Measurements from ENCODE around the gene CRACR2B.

Gene CRACR2B

DNA sequence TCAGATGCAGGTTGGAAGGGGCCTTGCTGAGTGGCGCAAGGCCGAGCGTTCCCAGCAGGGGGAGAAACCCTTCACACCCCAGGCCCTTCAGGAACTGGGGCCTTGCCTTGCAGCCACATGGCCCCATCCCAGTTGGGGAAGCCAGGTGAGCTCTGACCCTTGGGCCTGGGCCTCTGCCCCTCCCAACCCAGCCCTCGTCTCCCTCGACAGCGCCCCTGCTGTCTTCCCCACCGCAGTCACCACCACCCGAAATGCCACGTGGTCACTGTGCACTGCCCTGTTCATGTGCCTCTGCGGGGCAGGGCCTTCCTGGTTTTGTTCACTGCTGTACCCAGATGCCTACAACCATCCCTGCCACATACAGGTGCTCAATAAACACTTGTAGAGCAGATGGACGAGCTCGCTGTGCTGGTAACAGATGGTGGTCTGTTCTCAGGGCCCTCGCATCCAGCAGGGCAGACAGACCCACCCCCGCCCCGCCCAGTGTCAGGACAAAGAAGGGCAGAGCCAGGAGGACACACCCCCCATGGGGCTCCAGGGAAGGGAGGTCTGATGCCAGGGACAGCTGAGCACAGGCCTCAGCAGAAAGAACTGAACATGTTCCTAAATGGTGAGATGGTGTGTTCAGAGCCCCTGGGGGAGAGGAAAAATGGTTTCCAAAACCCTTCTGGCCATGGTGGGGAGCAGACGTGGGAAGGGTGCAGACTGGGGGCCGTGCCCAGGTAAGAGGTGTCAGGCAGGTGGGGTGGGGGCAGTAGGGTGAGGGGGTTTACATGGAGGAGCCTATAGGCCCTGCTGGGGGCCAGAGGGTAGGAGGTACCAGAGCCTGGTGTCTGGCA is 10.9 kb downstream of the CRACR2B start:
- DNase-seq (ENCODE audit: low read depth in 3 of 3): no peak

- DNase-seq (ENCODE audit: low read depth in 3 of 3): no peak
These were observed 11.5 kb downstream of the CRACR2B start for GRCh38 chr11:839280-839623.

DNA sequence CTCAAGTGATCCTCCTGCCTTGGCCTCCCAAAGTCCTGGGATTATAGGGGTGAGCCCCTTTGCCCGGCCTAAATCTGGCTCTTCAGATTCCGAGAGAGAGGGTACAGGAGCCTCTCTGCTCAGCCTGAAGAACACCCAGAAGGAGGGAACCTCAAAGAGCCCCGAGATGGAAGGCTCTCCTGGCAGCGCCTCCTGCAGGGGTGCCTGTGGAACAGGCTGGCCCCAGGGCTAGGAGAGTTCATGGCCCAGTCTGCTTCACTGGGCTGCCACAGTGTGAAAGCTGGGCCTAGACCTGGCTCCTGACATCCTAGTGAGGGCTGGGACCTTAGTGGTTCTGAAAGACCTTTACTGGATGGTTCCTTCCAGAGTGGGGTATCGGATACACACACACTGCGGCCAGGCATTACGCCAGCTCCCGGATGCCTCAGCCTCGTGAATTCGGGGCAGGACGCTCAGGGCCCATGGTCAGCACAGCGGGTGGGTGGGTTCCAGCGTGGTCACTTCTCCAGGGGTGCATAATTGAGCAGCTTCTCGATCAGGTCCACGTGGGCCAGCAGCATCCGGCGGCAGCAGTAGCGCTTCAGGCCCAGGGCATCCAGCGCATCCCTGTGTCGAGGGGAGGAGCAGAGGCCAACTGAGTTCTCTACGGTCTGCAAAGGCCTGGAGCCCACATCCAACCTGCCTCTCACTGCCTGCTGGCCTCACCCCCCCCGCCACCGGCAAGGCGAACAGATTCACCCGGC is 12.3 kb downstream of the CRACR2B start:
- no peak for DNase-seq (ENCODE audit: low read depth in 3 of 3)

DNA sequence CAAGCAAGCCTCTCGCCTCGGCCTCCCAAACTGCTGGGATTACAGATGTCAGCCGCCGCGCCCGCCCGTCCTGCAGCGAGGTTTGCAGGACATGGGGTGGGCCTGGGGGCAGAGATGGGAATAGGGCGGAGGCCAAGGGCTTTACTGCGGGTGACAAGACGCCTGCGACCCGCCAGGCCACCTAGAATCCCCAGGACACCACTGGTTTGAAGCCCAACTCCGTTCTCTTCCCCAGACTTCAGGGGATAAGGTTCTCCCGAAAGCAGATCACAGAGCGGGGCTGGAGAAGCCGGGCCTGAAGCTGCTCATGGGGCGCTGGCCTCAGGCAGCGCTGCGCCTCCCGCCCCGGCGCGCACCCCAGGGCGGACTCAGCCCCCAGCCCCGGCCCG is 14.3 kb downstream of the CRACR2B start:
- DNase-seq (ENCODE audit: low read depth in 3 of 3): no peak

- DNase-seq (ENCODE audit: low read depth in 3 of 3): peak; percentile 72 to 85 (median 77)
These were observed 14.8 kb downstream of the CRACR2B start, which contains the start of the genes POLR2L and TSPAN4 for GRCh38 chr11:842370-843002. Gene POLR2L (minus strand): TSS chr11:842529. CDS start chr11:842508, 21 bp downstream. Gene TSPAN4 (plus strand): TSS chr11:842852. CDS start chr11:850305, 7,453 bp downstream.

- no peak for DNase-seq (ENCODE audit: low read depth in 3 of 3)
These were observed 15.5 kb downstream of the CRACR2B start for GRCh38 chr11:843086-843734.

GRCh38 chr11:843818-844692 is 16.3 kb downstream of the CRACR2B start:
- DNase-seq (ENCODE audit: low read depth in 3 of 3): no peak

DNA sequence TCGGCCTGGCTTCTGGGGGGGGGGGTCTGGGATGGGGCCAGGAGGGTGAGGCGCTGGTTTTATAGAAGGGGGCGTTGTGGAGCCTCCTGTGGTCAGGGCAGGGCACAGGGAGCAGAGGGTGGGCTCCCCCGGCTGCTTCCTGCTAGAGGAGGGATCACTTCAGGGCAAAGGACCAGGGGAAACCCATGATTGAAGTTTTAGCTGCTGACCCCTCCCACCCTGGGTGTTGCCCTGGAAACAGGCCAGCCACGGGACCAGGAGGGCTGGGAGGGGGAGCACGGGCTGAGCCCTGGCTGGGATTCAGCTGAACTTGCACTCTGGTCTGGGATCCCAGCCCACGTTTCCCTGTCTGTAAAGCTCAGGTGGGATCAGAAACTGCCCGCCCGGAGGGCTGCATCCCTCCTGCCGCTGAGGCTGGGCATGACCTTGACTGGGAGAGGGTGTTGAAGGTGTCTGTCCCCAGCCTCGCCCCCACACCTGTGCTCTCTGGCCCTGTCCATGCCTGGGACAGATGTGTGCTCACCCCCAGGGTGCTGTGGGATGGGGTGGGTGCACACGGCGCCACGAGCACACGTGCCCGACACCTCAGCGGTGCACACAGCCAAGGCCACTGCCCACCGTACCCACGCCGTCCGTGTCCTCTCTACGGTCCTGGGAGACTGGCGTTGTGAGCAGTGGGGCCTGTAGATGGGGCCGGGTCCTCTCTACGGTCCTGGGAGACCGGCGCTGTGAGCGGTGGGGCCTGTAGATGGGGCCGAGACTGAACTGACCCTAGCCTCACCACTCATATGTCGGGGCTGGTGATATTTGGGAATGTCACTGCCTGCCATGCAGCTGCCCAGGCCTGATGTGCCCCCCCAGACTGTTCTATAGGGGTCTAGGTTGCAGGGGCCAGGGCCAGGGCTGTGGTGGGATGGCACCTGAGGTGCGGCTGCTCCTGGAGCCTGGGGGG is 17.2 kb downstream of the CRACR2B start:
- no peak for DNase-seq (ENCODE audit: low read depth in 3 of 3)

- no peak for DNase-seq (ENCODE audit: low read depth in 3 of 3)
These were observed 18.3 kb downstream of the CRACR2B start for GRCh38 chr11:845872-846495.

DNA sequence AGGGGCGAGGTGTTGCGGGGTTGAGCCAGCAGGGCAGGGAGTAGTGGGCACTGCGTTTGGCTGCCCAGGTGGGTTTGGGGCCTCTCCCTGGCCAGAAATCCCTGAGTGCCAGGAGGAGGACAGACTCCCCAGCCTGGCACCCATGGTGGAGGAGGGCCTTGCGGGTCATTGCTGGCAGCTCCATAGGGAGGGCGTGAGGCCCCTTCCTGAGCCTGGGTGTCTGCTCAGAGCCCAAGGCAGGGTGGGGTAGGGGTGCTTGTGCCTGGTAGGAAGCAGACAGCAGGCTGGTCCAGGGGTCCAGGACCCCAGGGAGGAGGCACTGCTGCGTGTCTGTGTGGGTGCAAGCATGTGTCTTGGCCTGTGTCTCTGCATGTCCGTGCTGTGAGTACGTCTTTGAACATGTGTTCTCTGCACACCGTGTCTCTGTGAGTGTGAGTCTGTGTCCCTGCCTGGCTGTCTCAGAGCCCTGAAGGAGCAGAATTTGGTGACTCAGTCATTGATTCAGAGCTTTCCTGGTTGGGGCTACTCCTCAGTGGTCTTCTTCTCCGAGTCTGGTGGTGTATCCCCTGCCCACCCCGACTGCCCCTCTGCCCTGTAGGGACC is 18.9 kb downstream of the CRACR2B start:
- no peak for DNase-seq (ENCODE audit: low read depth in 3 of 3)

DNA sequence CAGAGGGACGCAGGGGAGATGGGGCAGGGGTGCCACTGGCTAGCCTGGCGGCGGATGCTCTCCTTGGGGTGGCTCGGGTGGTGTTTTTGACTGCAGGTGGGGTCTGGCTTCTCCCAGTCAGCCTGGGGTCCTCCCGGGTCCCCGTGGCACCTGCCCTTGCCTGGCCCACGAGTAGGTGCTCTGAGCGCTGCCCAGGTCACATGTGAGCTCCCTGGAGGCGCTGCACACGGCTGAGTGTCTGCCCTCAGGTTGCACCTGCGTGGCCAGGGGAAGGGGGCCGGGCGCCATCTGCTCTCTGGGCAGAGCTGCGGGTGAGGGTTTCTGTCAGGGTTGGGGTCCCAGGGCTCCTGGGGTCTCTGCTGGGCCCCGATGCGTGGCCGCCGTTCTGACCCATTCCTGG is 20.2 kb downstream of the CRACR2B start:
- DNase-seq (ENCODE audit: low read depth in 3 of 3): no peak

GRCh38 chr11:848380-848931 is 20.7 kb downstream of the CRACR2B start:
- DNase-seq (ENCODE audit: low read depth in 3 of 3): peak; percentile 39 to 50 (median 40)

DNA sequence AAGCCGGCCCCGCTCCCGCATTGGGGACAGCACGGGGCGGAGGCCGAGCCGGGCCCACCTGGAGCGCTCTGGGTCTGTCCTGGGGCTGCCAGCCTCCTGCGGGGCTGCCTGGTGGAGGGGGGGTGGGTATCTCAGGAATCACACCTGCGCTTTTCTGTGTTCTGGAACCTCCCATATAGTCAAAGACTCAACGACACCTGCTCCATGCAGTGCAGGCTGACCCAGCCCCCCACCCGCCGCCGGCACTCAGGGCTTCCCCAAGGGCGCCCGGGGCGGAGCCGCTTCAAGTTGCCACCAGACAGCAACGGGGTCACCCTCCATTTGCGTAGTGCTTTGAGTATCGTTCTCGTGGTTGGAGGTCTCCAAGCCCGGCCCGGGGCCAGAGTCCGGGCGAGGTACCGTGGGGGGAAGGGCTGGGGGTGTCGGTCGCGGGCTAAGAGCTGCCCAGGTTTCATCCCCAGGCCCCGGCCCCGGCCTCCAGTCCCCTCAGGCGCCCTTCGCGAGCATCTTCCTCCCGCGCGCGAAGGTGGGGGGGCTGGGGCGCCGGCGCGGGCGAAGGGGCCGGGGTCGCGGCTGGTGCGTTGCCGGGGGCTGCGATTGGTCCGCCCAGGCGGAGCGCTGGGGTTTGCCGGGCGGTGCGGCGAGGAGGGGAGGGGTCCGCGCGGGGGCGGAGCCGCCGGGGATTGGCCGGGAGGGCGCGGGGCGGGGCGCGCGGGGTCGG is 21.5 kb downstream of the CRACR2B start:
- no peak for DNase-seq (ENCODE audit: low read depth in 3 of 3)

- DNase-seq (ENCODE audit: low read depth in 3 of 3): no peak
These were observed 22.4 kb downstream of the CRACR2B start for GRCh38 chr11:849951-850774.

GRCh38 chr11:850775-851763 is 23.4 kb downstream of the CRACR2B start:
- no peak for DNase-seq (ENCODE audit: low read depth in 3 of 3)

- no peak for DNase-seq (ENCODE audit: low read depth in 3 of 3)
These were observed 25.0 kb downstream of the CRACR2B start for GRCh38 chr11:852762-853161.

All from stimulated activated CD4-positive, alpha-beta T cell treated with anti-CD3 and anti-CD28 coated beads, TNF-alpha, amount 100 ng/mL, for 4 hours (primary cell).